OCI-LY1 (cell line): ENCODE results near the gene DPH2.

ENCODE experiments used
- H2AFZ ChIP-seq: fragments of 200-600 bp; sonication (generic), shearing (Covaris generic); 2 replicates; pipeline ENCODE4 v1.6.0; 2014; ENCODE audit warnings: antibody characterized with exemption, mild to moderate bottlenecking, low read length
- H3F3A ChIP-seq: fragments of 200-600 bp; sonication (generic), shearing (Covaris generic); 2 replicates; pipeline ENCODE4 v1.6.0; 2014; ENCODE audit warnings: mild to moderate bottlenecking, antibody characterized with exemption, low read length, moderate library complexity; ENCODE audit not compliant: insufficient read depth
- H3K27ac ChIP-seq: fragments of 200-600 bp; sonication (generic); 2 replicates; pipeline ENCODE4 v1.5.1; 2014; ENCODE audit warnings: low read length, mixed run types, mild to moderate bottlenecking, low read depth; ENCODE audit not compliant: poor library complexity, severe bottlenecking
- H3K27me3 ChIP-seq: fragments of 200-600 bp; sonication (generic); 2 replicates; pipeline ENCODE4 v1.6.0; 2014; ENCODE audit warnings: antibody characterized with exemption, mild to moderate bottlenecking, low read length, moderate library complexity; ENCODE audit not compliant: insufficient read depth
- H3K36me3 ChIP-seq: fragments of 200-600 bp; sonication (generic); 2 replicates; pipeline ENCODE4 v1.6.1; 2014; ENCODE audit warnings: mild to moderate bottlenecking, antibody characterized with exemption, low read length, moderate library complexity, mixed read lengths; ENCODE audit not compliant: insufficient read depth
- H3K4me1 ChIP-seq: fragments of 200-600 bp; sonication (generic); 2 replicates; pipeline ENCODE4 v1.5.1; 2014; ENCODE audit warnings: mild to moderate bottlenecking, low read length, moderate library complexity; ENCODE audit not compliant: insufficient read depth, severe bottlenecking
- H3K4me2 ChIP-seq: fragments of 200-600 bp; sonication (generic), shearing (Covaris generic); 2 replicates; pipeline ENCODE4 v1.6.1; 2014; ENCODE audit warnings: low read length
- H3K4me3 ChIP-seq: fragments of 200-600 bp; sonication (generic); 2 replicates; pipeline ENCODE4 v1.5.1; 2014; ENCODE audit warnings: low read length, low read depth, mild to moderate bottlenecking, mixed read lengths; ENCODE audit not compliant: poor library complexity, severe bottlenecking
- H3K79me2 ChIP-seq: fragments of 200-600 bp; shearing (Covaris generic); 2 replicates; pipeline ENCODE4 v1.6.1; 2016; ENCODE audit warnings: mixed run types, low read length, mixed read lengths; ENCODE audit not compliant: insufficient read depth
- H3K9ac ChIP-seq: fragments of 200-600 bp; sonication (generic), shearing (Covaris generic); 2 replicates; pipeline ENCODE4 v1.6.1; 2014; ENCODE audit warnings: mild to moderate bottlenecking, low read length, mixed read lengths
- H3K9me2 ChIP-seq: fragments of 200-600 bp; sonication (generic), shearing (Covaris generic); 2 replicates; pipeline ENCODE4 v1.6.1; 2014; ENCODE audit warnings: low read depth, mild to moderate bottlenecking, low read length, mixed read lengths
- H3K9me3 ChIP-seq: fragments of 200-600 bp; shearing (Covaris generic); 2 replicates; pipeline ENCODE4 v1.6.1; 2014; ENCODE audit warnings: low read length, mixed read lengths
- H4K20me1 ChIP-seq: fragments of 200-600 bp; sonication (generic), shearing (Covaris generic); 2 replicates; pipeline ENCODE4 v1.6.0; 2016; ENCODE audit warnings: mild to moderate bottlenecking, low read length; ENCODE audit not compliant: insufficient read depth
- EZH2 ChIP-seq: fragments of 200-600 bp; sonication (generic), shearing (Covaris generic); IDR thresholded peaks from 2 replicates; pipeline ENCODE4 v1.8.0; 2017; ENCODE audit warnings: borderline replicate concordance, mixed run types, mild to moderate bottlenecking, antibody characterized with exemption, low read length, moderate library complexity, mixed read lengths
- TF ChIP-seq, protein P1 (sequence below): fragments of 200-600 bp; sonication (generic), shearing (Covaris generic); IDR thresholded peaks from 2 replicates; pipeline ENCODE4 v1.5.1; 2017; ENCODE audit warnings: mild to moderate bottlenecking, antibody characterized with exemption, low read length, moderate library complexity, mixed read lengths

Gene DPH2

DNA sequence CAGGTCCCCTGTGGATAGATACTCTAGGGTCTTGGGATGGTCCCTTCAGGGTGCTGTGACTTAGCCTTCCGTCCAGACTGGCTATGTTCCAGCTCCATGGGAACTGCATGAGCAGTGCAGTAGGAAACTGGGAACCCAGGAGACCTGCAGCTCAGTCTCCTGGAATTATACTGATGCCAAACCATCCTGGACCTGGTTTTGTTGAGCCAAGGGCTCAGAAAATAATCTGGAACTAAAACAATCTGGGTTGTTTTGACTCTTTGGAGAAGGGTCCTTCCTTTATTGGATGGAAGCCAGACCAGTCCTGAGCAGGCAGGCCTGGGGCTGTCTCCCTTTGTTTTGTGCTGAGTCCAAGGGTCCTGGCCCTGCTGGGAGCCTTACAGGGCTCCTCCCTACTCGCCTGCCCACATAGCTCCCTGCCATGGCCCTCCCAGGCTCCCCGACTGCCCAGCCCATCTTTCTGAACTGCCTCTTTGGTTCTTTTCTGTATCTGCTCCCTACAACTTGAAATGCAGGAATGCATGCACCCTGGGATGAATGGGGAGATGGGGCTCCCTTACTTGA lies 21.9 kb upstream of the DPH2 start:
- Histone ChIP-seq H3F3A (no peaks in the 10 kb centered on the region), H3K9me3 (no peaks in the 10 kb centered on the region), H3K27ac (no peak overlapping the region), H3K4me3 (peak overlapping the region; percentile 85), H3K79me2 (no peaks in the 10 kb centered on the region), H4K20me1 (no peaks in the 10 kb centered on the region), H3K27me3 (no peaks in the 10 kb centered on the region), H3K9me2 (no peaks in the 10 kb centered on the region), H2AFZ (no peak overlapping the region), H3K9ac (peak overlapping the region; percentile 90), H3K4me1 (peaks cover 31% of the 10 kb centered on the region), H3K36me3 (peaks cover 11% of the 10 kb centered on the region; the same call in 1 of the 2 replicates), H3K4me2 (peak overlapping the region; percentile 82)
- TF ChIP-seq, protein P1, sequence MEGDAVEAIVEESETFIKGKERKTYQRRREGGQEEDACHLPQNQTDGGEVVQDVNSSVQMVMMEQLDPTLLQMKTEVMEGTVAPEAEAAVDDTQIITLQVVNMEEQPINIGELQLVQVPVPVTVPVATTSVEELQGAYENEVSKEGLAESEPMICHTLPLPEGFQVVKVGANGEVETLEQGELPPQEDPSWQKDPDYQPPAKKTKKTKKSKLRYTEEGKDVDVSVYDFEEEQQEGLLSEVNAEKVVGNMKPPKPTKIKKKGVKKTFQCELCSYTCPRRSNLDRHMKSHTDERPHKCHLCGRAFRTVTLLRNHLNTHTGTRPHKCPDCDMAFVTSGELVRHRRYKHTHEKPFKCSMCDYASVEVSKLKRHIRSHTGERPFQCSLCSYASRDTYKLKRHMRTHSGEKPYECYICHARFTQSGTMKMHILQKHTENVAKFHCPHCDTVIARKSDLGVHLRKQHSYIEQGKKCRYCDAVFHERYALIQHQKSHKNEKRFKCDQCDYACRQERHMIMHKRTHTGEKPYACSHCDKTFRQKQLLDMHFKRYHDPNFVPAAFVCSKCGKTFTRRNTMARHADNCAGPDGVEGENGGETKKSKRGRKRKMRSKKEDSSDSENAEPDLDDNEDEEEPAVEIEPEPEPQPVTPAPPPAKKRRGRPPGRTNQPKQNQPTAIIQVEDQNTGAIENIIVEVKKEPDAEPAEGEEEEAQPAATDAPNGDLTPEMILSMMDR = no peak
- TF ChIP-seq EZH2 = no peak

DNA sequence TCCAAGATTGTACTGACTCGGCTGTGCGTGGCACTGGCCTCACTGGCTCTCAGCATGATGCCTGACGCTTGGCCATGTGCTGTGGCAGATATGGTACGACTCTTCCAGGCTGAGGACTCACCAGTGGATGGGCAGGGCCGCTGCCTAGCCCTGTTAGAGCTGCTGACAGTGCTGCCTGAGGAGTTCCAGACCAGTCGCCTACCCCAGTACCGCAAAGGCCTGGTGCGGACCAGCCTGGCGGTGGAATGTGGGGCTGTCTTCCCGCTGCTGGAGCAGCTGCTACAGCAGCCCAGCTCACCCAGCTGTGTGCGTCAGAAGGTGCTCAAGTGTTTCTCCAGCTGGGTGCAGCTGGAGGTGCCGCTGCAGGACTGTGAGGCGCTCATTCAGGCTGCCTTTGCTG lies 20.1 kb upstream of the DPH2 start:
- H3K27ac ChIP-seq = no peak overlapping the region
- H3K4me3 ChIP-seq = no peak overlapping the region
- no peaks in the 10 kb centered on the region for H3K9me2 ChIP-seq
- no peaks in the 10 kb centered on the region for H3K27me3 ChIP-seq
- H3F3A ChIP-seq = no peaks in the 10 kb centered on the region
- H3K79me2 ChIP-seq = no peaks in the 10 kb centered on the region
- no peak overlapping the region for H2AFZ ChIP-seq
- H3K9ac ChIP-seq = no peak overlapping the region
- peaks cover 31% of the 10 kb centered on the region for H3K4me1 ChIP-seq
- TF ChIP-seq, protein P1 = no peak
- no peak for TF ChIP-seq EZH2
- no peak overlapping the region for H3K4me2 ChIP-seq
- no peaks in the 10 kb centered on the region for H4K20me1 ChIP-seq
- peaks cover 11% of the 10 kb centered on the region; the same call in 1 of the 2 replicates for H3K36me3 ChIP-seq
- no peaks in the 10 kb centered on the region for H3K9me3 ChIP-seq

DNA sequence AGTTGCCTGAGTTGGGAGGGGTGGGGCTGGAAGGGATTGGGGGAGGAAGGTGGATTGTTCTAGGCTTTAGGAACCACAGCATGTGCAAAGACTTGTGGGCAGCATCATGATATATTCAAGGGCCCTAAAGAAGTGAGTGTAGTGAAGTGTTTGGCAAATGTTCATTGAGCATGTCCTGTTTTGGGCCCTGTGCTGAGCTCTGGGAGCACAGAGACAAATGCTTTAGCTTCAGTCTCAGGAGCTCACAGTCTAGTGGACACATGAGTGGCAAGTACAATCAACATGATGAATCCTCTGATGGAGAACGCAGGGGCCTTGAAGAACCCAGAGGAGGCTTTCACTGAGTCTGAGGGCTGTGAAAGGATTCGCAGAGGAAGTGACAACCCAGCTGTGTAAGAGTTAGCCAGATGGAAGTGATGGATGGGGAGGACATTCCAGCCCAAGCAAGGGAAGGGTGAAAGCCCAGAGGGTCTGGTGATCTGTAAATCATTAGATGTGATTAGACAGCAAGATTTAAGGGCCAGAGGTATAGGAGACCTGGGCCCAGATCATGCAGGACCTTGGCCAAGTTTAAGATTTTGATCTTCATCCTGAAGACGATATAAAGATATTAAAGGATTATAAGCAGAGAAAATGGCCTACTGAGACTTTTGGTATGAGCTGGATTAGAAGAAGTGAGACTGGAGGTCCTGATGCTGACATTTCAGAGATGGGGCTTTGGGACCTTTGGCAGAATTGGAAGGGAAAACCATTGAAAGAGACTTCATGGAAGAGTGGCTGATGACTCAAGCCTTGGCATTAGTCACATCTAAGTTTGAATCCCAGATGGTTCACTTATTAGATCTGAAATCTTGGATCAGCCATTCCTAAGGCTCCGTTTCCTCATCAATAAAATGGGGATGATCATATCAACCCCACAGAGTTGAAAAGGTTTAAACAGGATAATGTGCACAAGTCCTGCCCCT lies 18.5 kb upstream of the DPH2 start:
- no peaks in the 10 kb centered on the region for H3K9me3 ChIP-seq
- H2AFZ ChIP-seq = no peak overlapping the region
- TF ChIP-seq EZH2 = no peak
- TF ChIP-seq, protein P1 = no peak
- no peak overlapping the region for H3K4me3 ChIP-seq
- no peak overlapping the region for H3K27ac ChIP-seq
- no peaks in the 10 kb centered on the region for H3F3A ChIP-seq
- no peaks in the 10 kb centered on the region for H3K9me2 ChIP-seq
- H3K36me3 ChIP-seq = peaks cover 11% of the 10 kb centered on the region; the same call in 1 of the 2 replicates
- no peak overlapping the region for H3K9ac ChIP-seq
- H3K4me1 ChIP-seq = peaks cover 16% of the 10 kb centered on the region
- no peaks in the 10 kb centered on the region for H3K27me3 ChIP-seq
- H3K79me2 ChIP-seq = no peaks in the 10 kb centered on the region
- H3K4me2 ChIP-seq = no peak overlapping the region
- no peaks in the 10 kb centered on the region for H4K20me1 ChIP-seq
